GM04504 (cell line): ENCODE measurements around the gene CASR.

ENCODE experiments used
- DNase-seq: peaks from one replicate; pipeline ENCODE4 v3.0.0-alpha.2; 2012; ENCODE audit warnings: low read depth

The CASR gene

GRCh38 chr3:122215592-122216298 lies 32.3 kb downstream of the CASR start:
- DNase-seq, result no peak

DNA sequence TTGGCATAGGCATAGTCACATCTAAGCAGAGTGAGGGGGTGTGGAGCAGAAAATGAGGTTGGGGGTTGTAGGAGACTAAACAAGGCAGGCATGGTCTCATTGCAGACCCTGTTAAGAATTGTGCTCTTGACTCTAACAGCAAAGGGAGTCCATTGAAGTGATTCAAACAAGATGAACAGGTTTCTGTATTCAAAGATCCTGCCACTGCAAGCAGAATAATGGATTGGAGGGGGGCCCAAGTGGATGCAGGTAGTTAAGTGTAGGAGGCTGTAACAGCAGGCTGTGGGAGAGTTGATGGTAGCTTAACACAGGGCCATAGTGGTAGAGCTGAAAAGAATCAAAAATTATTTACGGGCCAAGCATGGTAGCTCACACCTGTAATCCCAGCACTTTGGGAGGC lies 34.4 kb downstream of the CASR start:
- no peak for DNase-seq

DNA sequence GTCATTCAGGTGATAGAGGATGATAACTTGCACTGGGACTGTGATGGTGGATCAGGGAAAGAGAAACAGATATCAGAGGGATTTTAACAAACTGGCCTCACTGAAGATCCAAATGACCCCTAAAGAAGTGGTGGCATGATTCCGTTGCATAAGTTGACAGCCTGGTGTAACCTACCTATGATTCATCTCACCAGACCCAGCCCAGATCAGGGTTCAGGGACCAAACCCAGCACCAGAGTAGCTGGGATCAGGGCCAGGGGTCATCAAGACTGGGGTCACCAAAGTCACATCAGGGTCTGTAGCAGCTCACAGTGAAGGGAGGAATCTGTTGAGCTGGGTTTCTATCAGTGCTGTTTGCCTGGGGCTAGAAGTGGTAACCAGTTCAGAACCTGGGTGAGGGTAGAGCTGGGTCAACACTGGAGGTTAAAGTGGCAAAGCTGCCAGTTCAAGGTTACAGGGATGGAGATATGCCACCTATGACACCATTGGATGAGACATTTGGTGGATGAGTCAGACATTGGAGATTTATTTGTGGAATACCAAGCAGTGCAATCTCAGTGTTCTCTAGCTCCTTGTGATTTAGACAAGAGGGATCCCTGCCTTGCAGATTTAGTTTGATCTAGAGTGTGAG lies 35.9 kb downstream of the CASR start:
- no peak for DNase-seq

GRCh38 chr3:122227036-122227781 lies 43.7 kb downstream of the CASR start:
- no peak for DNase-seq

DNA sequence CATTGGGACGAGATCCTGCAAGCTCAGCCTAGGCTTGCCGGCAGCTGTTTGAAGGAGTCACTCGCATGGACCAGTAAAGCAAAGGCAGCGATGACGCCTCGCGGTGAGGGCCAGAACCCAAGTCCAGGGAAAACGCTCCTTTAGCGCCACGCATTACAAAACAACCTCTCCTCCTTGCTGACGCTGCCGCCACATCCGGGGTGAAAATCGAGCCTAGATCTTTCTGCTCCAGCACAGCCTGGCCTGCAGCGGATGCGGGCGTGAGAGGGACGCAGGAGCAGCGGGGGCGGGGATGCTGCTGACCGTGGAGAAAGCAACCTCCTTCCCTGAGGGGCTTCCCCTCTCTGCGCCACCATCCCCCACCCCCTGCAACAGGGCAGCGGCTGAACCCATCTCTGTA lies 46.7 kb downstream of the CASR start:
- no peak for DNase-seq

GRCh38 chr3:122231465-122232157 lies 48.1 kb downstream of the CASR start:
- DNase-seq, result no peak

GRCh38 chr3:122232485-122232884 lies 49.0 kb downstream of the CASR start:
- DNase-seq, result no peak

DNA sequence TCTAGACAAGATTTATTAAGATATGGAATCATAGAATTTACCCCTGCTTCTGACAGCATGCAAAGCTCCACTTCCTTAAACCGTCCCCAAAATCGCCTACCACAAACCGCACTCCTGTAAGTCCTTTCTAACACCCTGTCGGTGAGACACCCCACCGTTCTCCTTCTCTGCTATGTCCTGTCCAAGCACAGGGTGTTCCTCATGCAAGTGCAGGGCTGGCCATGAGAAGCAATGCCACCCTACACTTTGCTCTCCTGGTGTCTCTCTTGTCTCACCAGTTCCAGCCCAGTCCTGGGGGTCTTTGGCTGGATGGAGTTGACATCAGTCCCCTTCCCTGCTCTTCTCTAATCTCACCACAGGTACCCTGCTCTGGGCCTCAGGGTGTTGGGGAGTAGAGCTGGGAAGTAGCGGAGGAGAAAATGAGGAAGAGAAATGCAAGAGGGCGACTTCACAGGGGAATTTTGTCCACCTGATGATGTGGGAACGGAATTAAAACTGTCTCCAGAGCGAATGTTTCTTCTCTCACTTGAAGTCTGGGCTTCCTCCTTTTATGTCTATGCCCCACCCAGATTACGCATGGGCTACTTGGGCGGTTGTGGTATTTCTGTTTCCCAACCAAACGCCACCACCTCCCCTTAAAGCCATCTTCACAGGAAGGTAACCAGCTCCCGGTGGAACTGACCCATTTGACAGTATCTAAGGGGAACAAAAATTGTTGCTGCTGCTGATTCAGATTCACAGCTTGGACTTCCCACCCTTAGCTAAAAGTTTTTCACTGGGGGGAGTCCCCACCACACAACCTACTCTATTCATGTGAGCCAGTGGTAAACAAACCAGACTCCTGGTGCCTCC lies 49.9 kb downstream of the CASR start:
- DNase-seq, result no peak

- DNase-seq, result no peak
These were observed 50.6 kb downstream of the CASR start for GRCh38 chr3:122234117-122234516.

DNA sequence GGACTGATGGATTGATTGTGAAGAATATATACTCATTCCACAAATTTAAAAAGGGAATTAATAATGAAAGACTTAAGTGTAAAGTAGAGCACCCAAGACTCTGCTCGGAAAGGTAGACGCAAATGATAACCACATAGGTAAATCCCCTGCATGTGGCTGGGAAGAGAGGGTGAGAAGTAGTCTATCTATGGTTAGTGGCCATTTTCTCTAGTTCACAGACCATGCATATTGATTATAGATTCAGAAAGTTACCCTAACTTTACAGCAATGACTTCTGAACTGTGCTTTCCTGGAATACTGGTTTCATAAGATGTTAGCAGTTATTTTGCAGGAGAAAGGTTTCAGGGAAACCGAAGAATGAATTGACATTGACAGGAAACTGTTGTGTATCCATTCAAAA lies 51.7 kb downstream of the CASR start:
- DNase-seq, result no peak

GRCh38 chr3:122239112-122239511 lies 55.6 kb downstream of the CASR start:
- no peak for DNase-seq

GRCh38 chr3:122245513-122246174 lies 62.2 kb downstream of the CASR start:
- DNase-seq, result no peak

DNA sequence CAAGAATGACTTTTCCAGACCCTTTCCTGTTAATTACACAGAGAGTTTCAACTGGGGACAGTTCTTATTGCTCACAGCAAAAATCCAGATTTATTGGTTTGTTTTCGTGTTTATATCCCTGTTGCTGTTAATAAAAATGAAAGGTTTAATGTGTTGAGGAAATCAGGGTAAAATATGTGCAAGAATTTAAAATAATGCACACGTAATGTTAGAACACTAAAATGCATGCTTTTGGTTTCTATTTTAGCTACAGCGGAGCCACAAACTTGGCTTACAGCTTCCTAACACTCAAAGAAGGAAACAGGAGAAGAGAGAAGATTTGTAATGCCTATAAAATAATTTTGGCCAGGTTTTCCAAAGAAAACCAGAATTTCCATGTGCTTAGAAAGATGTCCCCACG lies 62.7 kb downstream of the CASR start:
- peak; percentile 9 for DNase-seq

DNA sequence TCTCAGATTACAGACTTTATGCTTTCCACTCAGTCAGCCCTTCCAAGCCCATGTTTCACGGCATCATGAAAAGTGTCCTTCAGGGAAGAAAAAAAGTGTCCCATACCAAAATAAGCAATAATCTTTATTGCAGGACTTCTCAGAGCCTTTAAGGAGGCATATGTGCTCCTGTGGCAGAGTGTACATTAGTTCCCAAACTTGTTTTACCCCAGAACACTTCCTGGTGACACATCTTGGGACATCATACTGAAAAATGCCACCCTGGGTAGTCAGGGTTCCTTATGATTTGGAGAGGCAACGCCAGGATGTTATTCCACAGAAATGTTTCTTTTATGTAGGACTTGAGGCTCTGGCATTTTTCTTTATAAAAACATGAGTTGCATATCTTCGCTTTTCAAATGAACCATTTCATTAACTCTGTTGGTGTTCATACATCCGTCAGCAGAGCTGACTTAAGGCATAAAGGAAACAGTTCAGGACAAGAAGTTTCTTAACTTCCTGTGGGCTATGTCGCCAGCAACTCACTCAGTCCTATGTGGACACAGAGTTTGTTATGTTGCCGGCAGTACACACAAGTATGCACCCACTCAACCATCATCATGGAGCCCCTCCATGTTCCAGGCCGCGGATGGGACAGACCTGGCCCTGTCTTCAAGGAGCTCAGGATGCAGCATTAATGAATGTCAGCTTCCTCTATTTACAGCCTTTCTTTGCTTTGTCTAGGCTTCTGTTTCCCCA lies 63.8 kb downstream of the CASR start:
- no peak for DNase-seq

DNA sequence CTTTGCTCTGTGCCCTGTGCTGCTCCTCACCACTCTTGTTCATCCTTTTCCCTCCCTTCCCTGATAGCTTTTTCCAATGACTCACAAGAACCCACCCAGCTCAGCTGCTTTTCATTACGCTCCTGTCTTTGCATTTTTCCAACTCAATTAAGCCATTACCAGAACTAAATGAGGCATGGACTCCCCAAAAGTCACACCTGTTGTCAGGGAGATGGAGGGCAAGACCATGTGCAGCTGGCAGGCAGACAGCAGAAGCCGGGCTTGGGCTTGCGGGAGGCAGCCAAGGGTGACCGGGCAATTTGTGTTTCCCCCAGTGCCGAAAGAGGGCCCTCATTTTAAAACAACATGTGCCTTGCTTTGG lies 64.3 kb downstream of the CASR start:
- no peak for DNase-seq

- DNase-seq, result no peak
These were observed 68.0 kb downstream of the CASR start for GRCh38 chr3:122251428-122251827.

DNA sequence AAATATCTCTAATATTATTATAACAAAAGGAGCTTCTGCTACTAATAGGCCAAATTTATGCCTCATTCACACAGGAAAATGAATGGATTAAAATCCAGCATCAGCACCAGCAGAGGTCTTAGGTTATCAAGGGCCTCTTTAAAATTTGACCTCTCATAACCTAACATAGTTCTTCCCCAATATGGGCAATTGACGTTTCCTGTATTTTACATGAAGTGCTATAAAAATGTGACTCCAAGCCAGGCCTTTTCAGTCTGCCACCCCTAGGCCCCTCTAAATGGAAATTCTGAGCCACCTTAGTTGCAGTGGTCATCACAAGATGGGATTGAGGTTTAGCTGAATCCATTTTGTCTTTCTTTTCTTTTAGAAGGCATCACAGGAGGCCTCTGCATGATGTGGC lies 70.1 kb downstream of the CASR start:
- no peak for DNase-seq

GRCh38 chr3:122255757-122256439 lies 72.4 kb downstream of the CASR start:
- DNase-seq, result no peak

DNA sequence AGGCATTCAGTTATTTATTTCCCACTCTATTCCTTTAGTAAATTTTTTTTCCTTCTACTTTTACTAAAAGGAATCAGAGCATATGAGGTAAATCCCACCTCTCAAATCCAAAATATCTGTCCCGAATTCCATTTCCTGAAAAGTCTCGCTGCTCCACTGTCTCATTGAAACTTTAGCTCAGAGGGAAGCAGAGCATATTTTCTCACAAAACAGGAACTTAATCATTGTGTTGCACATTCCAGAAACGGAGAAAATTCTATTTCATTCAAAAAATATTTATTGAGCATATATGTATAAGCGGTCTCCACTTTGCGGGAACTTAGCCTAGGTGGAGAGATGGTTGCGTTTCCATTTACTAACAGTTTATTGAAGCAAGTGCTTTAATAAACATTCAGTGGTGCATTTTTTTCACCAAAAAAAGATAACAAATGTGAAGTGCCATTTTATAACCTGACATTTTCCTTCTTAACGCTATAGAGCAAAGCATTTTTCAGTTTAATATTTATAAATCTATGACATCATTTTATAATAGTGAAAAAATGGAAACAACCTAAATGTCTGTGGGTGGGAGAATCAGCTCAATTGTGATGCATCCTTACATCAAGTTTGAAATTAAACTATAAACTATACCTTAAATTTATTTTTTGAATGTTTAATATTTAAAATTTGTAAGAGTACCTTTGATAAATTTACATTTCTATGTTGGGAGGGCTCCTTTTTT lies 74.3 kb downstream of the CASR start:
- DNase-seq, result no peak
